Gastrocnemius medialis (tissue), 4 donors: ENCODE measurements around the gene SEC23B. TPM values are rescaled to one million over a fixed set of nuclear protein-coding genes. Genes with fewer than 3 reads are reported as not detected.

ENCODE experiments used
- ATAC-seq, 2 donors: fragments of 150-250 bp; one replicate each; pipeline ENCODE4 v1.9.1; 2016
- DNase-seq, 2 donors: peaks; one replicate each; pipeline ENCODE4 v3.0.0-alpha.2; 2019
- H3K27ac ChIP-seq, 4 donors: fragments of 200-600 bp; sonication (generic); 1 replicate in 1 of 4; 2 replicates in 3 of 4; pipeline ENCODE4 v1.5.1; 2016 to 2018; ENCODE audit warnings: mild to moderate bottlenecking in 2 of 4, moderate library complexity in 1 of 4
- H3K27me3 ChIP-seq, 3 donors: fragments of 200-600 bp; sonication (generic) in 2 of 3; 1 replicate in 1 of 3; 2 replicates in 2 of 3; pipeline versions ENCODE4 v1.5.1 to v1.6.0; 2016 to 2019; ENCODE audit warnings: mild to moderate bottlenecking in 1 of 3, moderate library complexity in 1 of 3
- H3K36me3 ChIP-seq, 2 donors: fragments of 200-600 bp; sonication (generic) in 1 of 2; one replicate each; pipeline ENCODE4 v1.5.1; 2017 to 2018
- H3K4me1 ChIP-seq, 2 donors: fragments of 200-600 bp; sonication (generic) in 1 of 2; one replicate each; pipeline ENCODE4 v1.5.1; 2016 to 2017; ENCODE audit warnings: mild to moderate bottlenecking in 2 of 2
- H3K4me3 ChIP-seq, 4 donors: fragments of 200-600 bp; sonication (generic) in 3 of 4; 1 replicate in 1 of 4; 2 replicates in 3 of 4; pipeline ENCODE4 v1.5.1; 2016 to 2019; ENCODE audit warnings: mild to moderate bottlenecking in 2 of 4
- H3K9me3 ChIP-seq, 3 donors: fragments of 200-600 bp; sonication (generic) in 2 of 3; 1 replicate in 1 of 3; 2 replicates in 2 of 3; pipeline ENCODE4 v1.5.1; 2016 to 2019
- POLR2A ChIP-seq, 2 donors: fragments of 450-650 bp; IDR thresholded peaks; one replicate each; pipeline ENCODE4 v1.6.1; 2017; ENCODE audit warnings: antibody characterized with exemption in 2 of 2, mild to moderate bottlenecking in 2 of 2, moderate library complexity in 2 of 2
- in situ Hi-C, 4 donors: fragments of 200-750 bp; cut with MboI; loops; one replicate each; pipeline versions ENCODE4 v1.15.0 to v1.8.0; 2017; ENCODE audit warnings: low sequenced_read_pairs in 4 of 4
- intact Hi-C: fragments of 100-400 bp; cut with DNase I; formaldehyde crosslinking; loops from one replicate; pipeline ENCODE4 v1.15.1; 2023; ENCODE audit warnings: low total_unique reads
- total RNA-seq, 4 donors: library from RNA; depleted of rRNA; stranded (reverse); fragments of >200 nt; gene quantifications; one replicate each; pipeline versions ENCODE4 v1.1.0 to v1.2.3, GENCODE V29; 2016
- TF ChIP-seq, protein P1 (sequence below), 5 experiments: fragments of 450-650 bp in 3 of 5; fragments of 200-600 bp in 2 of 5; sonication (generic) in 2 of 5; IDR thresholded peaks in 4 of 5; conservative IDR thresholded peaks in 1 of 5; 1 replicate in 4 of 5; 2 replicates in 1 of 5; pipeline ENCODE4 v1.5.1; 2016 to 2019; ENCODE audit warnings: antibody characterized with exemption in 5 of 5, mild to moderate bottlenecking in 3 of 5, moderate library complexity in 3 of 5

Gene SEC23B
- total RNA-seq, 4 donors from 2014 or later = 7.2 to 10.7 (median 8.1) TPM

DNA sequence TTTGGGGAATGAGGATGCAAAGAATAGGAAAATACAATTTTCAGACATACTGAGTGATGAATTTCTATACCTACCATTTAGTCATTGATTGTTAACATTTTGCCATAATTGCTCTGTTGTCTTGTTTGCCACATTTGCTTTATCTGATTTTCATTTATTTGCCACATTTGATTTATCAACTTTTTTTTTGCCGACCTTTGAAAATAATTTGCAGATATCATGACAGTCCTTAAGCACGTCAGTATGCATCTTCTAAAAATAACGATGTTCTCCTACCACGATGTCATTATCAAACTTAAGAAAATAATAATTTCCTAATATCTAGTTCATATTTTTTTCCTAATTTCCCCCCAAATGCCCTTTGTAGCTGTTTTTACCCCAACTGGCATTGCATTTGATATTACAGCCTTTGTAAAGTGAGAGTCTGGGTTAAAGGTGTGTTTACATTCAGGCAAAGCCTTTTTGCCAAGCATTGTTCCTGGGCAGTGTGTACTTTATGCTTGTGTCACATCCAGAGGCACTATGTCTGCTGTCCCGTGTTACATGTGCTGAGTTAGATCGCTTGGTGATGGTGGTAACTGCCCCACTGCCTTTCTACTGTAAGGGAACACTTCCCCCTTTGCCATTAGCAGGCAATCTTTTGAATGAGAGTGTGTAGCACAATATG, 26.4 kb downstream of the SEC23B start:
- Histone ChIP-seq H3K27ac (no peak overlapping the region), H3K9me3 (no peaks in the 10 kb centered on the region), H3K36me3 (peaks cover 0 to 80% of the 10 kb centered on the region in 2 donors), H3K4me1 (no peaks in the 10 kb centered on the region), H3K27me3 (no peaks in the 10 kb centered on the region), H3K4me3 (no peak overlapping the region)
- ATAC-seq (no peak), DNase-seq (no peak)
- in situ Hi-C loops = no loop called here
- TF ChIP-seq, protein P1, sequence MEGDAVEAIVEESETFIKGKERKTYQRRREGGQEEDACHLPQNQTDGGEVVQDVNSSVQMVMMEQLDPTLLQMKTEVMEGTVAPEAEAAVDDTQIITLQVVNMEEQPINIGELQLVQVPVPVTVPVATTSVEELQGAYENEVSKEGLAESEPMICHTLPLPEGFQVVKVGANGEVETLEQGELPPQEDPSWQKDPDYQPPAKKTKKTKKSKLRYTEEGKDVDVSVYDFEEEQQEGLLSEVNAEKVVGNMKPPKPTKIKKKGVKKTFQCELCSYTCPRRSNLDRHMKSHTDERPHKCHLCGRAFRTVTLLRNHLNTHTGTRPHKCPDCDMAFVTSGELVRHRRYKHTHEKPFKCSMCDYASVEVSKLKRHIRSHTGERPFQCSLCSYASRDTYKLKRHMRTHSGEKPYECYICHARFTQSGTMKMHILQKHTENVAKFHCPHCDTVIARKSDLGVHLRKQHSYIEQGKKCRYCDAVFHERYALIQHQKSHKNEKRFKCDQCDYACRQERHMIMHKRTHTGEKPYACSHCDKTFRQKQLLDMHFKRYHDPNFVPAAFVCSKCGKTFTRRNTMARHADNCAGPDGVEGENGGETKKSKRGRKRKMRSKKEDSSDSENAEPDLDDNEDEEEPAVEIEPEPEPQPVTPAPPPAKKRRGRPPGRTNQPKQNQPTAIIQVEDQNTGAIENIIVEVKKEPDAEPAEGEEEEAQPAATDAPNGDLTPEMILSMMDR (IDR thresholded peaks at IDR 0.05 in 4 of 5, conservative IDR thresholded peaks at IDR 0.05 in 1 of 5) = no peak
- TF ChIP-seq POLR2A (IDR thresholded peaks at IDR 0.05) = no peak
- intact Hi-C loops = no loop called here

DNA sequence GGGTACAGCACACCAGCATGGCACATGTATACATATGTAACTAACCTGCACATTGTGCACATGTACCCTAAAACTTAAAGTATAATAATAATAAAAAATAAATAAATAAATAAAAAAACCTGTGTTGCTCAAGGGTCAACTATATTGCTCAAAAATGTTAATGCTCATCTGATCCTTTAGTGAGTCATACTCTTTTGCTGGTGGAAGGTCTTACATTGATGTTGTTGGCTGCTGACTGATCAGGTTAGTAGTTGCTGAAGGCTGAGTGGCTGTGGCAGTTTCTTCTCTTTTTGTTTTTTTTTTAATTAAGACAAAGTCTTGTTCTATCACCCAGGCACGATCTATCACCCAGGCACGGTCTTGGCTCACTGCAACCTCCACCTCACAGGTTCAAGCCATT, 29.9 kb downstream of the SEC23B start:
- H3K27me3 ChIP-seq = no peaks in the 10 kb centered on the region
- H3K4me3 ChIP-seq = no peak overlapping the region
- in situ Hi-C loops (no loop called here), intact Hi-C loops (no loop called here)
- DNase-seq (no peak), ATAC-seq (no peak)
- H3K36me3 ChIP-seq = peaks cover 0 to 78% of the 10 kb centered on the region in 2 donors
- no peaks in the 10 kb centered on the region for H3K9me3 ChIP-seq
- TF ChIP-seq, protein P1 (IDR thresholded peaks at IDR 0.05 in 4 of 5, conservative IDR thresholded peaks at IDR 0.05 in 1 of 5) = no peak
- no peak for TF ChIP-seq POLR2A (IDR thresholded peaks at IDR 0.05)
- H3K27ac ChIP-seq = no peak overlapping the region
- no peaks in the 10 kb centered on the region for H3K4me1 ChIP-seq

DNA sequence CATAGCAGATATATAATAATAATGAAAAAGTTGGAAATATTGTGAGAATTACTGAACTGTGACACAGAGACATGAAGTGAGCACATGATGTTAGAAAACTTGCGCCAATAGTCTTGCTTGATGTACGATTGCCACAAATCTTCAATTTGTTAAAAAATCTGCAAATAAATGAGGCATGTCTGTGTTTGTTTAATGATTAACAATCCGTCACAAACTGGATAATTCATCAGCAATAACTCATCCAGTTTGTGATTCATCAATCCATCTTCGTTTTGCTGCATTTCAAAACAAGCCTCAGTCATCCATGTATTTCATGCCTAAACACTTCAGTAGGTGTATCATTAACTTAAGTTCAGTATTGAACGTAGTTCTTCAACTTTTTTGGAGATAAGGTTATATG, 34.0 kb downstream of the SEC23B start:
- no peak overlapping the region for H3K4me3 ChIP-seq
- intact Hi-C loops = no loop called here
- no peak overlapping the region for H3K27ac ChIP-seq
- no peaks in the 10 kb centered on the region for H3K4me1 ChIP-seq
- H3K27me3 ChIP-seq = no peaks in the 10 kb centered on the region
- TF ChIP-seq POLR2A (IDR thresholded peaks at IDR 0.05) = no peak
- H3K9me3 ChIP-seq = no peaks in the 10 kb centered on the region
- ATAC-seq (no peak), DNase-seq (no peak)
- peaks cover 0 to 78% of the 10 kb centered on the region in 2 donors for H3K36me3 ChIP-seq
- in situ Hi-C loops = no loop called here

DNA sequence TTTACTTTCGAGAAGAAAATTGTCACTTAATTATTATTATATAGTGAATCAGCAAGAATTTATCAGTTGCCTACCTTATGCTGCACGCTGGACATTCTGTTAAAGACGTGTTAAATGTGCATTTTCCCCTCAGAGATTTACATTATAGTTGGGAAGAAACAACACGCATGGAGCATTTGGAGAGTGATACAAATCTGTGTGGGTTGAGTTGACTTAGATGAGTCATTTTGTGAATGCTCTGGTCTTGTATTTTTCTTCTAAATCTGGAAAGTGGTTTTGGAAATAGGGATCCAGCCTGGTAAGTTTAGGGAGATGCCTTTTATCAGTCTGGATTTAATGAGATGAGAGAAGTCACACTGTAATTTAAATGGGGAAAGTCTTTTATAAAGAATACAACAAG, 35.5 kb downstream of the SEC23B start:
- ATAC-seq = no peak
- DNase-seq = no peak
- in situ Hi-C loops = no loop called here

DNA sequence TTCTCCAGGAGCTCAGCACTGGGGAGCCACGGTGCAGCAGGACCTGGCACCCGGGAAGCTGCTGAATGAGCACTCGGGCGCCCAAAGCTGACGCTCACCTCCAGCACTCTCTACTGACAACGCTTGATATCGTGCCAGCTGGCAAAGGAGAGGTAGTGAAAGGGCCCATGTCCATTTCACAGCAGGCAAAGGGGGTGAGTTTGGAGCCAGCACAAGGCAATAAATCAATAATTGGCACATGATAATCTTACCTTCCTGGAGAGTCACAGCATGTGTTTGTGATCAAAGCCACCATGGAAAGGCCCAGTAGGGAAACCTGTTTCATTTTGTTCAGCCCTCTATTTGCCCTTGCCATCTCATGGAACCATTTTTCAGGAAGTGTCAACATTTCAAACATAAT, 36.2 kb downstream of the SEC23B start:
- Histone ChIP-seq H3K9me3 (no peaks in the 10 kb centered on the region), H3K4me3 (no peak overlapping the region), H3K36me3 (peaks cover 0 to 89% of the 10 kb centered on the region in 2 donors), H3K27me3 (no peaks in the 10 kb centered on the region), H3K27ac (no peak overlapping the region), H3K4me1 (no peaks in the 10 kb centered on the region)
- in situ Hi-C loops = no loop called here
- no peak for ATAC-seq
- no peak for DNase-seq
- intact Hi-C loops = no loop called here
- TF ChIP-seq, protein P1 (IDR thresholded peaks at IDR 0.05 in 4 of 5, conservative IDR thresholded peaks at IDR 0.05 in 1 of 5) = no peak
- no peak for TF ChIP-seq POLR2A (IDR thresholded peaks at IDR 0.05)

More for the DNA sequence above, 35.5 kb downstream of the SEC23B start:
- Histone ChIP-seq H3K27ac (no peak overlapping the region), H3K36me3 (peaks cover 0 to 86% of the 10 kb centered on the region in 2 donors), H3K9me3 (no peaks in the 10 kb centered on the region), H3K4me3 (no peak overlapping the region), H3K4me1 (no peaks in the 10 kb centered on the region), H3K27me3 (no peaks in the 10 kb centered on the region)
- TF ChIP-seq, protein P1 (IDR thresholded peaks at IDR 0.05 in 4 of 5, conservative IDR thresholded peaks at IDR 0.05 in 1 of 5) = no peak
- no peak for TF ChIP-seq POLR2A (IDR thresholded peaks at IDR 0.05)
- intact Hi-C loops = no loop called here
